GM12891 (cell line): Measurements from ENCODE around the gene KCNK15.

Experiments
- POLR2A ChIP-seq: IDR thresholded peaks from 2 replicates; pipeline ENCODE4 v1.6.1; 2011; ENCODE audit warnings: low read depth, low read length, control low read depth
- TAF1 ChIP-seq: IDR thresholded peaks from 2 replicates; pipeline ENCODE4 v1.6.1; 2011; ENCODE audit warnings: low read depth, low read length, control low read depth

- TF ChIP-seq POLR2A (no peak), TAF1 (no peak)
Observed at GRCh38 chr20:44705364-44706094, 40.1 kb upstream of the KCNK15 start.
